Spleen (tissue), 11 donors: Measurements from ENCODE around the gene HSPA9. TPM values are rescaled to one million over a fixed set of nuclear protein-coding genes. Genes with fewer than 3 reads are reported as not detected.
A peak's percentile ranks its signal among the peaks of the same experiment; 100 is the strongest.

Source experiments
- DNase-seq: peaks from one replicate; pipeline ENCODE4 v3.0.0-alpha.2; 2020
- H3K27ac ChIP-seq, 8 donors: fragments of 200-600 bp; sonication (generic) in 7 of 8; 1 replicate in 4 of 8; 2 replicates in 4 of 8; pipeline versions ENCODE4 v1.5.0 to v1.8.0; 2016 to 2021; ENCODE audit warnings: inconsistent platforms in 4 of 8, mild to moderate bottlenecking in 4 of 8, moderate library complexity in 1 of 8
- H3K27me3 ChIP-seq, 7 donors: fragments of 200-600 bp; sonication (generic) in 6 of 7; replicated peaks in 1 of 7; 1 replicate in 4 of 7; 2 replicates in 3 of 7; pipeline versions ENCODE4 v1.5.0 to v1.8.0; 2016 to 2021; ENCODE audit warnings: inconsistent platforms in 3 of 7, mild to moderate bottlenecking in 1 of 7
- H3K36me3 ChIP-seq, 6 donors: fragments of 200-600 bp; sonication (generic) in 5 of 6; 1 replicate in 4 of 6; 2 replicates in 2 of 6; pipeline versions ENCODE4 v1.5.0 to v1.8.0; 2016 to 2021; ENCODE audit warnings: inconsistent platforms in 2 of 6
- H3K4me1 ChIP-seq, 6 donors: fragments of 200-600 bp; sonication (generic) in 5 of 6; 1 replicate in 3 of 6; 2 replicates in 3 of 6; pipeline versions ENCODE4 v1.5.0 to v1.8.0; 2016 to 2021; ENCODE audit warnings: inconsistent platforms in 3 of 6
- H3K4me3 ChIP-seq, 8 donors: fragments of 200-600 bp; sonication (generic) in 7 of 8; 1 replicate in 4 of 8; 2 replicates in 4 of 8; pipeline versions ENCODE4 v1.5.0 to v1.8.0; 2016 to 2021; ENCODE audit warnings: inconsistent platforms in 4 of 8, mild to moderate bottlenecking in 4 of 8, moderate library complexity in 2 of 8
- H3K9me3 ChIP-seq, 8 donors: fragments of 200-600 bp; sonication (generic) in 7 of 8; 1 replicate in 4 of 8; 2 replicates in 4 of 8; pipeline versions ENCODE4 v1.5.0 to v1.8.0; 2016 to 2021; ENCODE audit warnings: inconsistent platforms in 4 of 8
- POLR2A ChIP-seq, 3 donors: fragments of 450-650 bp; IDR thresholded peaks; one replicate each; pipeline ENCODE4 v1.5.1; 2017; ENCODE audit warnings: antibody characterized with exemption in 3 of 3, mild to moderate bottlenecking in 1 of 3
- POLR2AphosphoS5 ChIP-seq, 3 donors: sonication (generic); formaldehyde crosslinking; IDR thresholded peaks; one replicate each; pipeline ENCODE4 v1.5.1; 2017; ENCODE audit warnings: antibody characterized with exemption in 3 of 3
- WGBS, 5 donors: extraction: QIAGEN DNeasy Blood & Tissue Kit in 3 of 5; methylation state at CpG; one replicate each; pipeline versions ENCODE4 v1.1.5 to v1.1.7; 2013 to 2018; 5-methylcytosine and 5-hydroxymethylcytosine counted together
- intact Hi-C: fragments of 100-400 bp; cut with DNase I; formaldehyde crosslinking; loops from one replicate; pipeline ENCODE4 v1.15.0; 2023; ENCODE audit warnings: low total_unique reads
- polyA plus RNA-seq, 3 donors: library from polyadenylated mRNA; stranded (reverse); fragments of 200-250 nt; gene quantifications; one replicate each; pipeline ENCODE4 v1.2.1, GENCODE V29; 2013
- total RNA-seq, 7 donors: library from RNA; depleted of rRNA in 3 of 7; stranded (reverse); fragments of >200 nt in 3 of 7; fragmentation: NEBNext Ultra II Directional in 4 of 7; extraction: Animal tissue kit (Norgen Biotek cat#: 25700) in 4 of 7; gene quantifications; one replicate each; pipeline versions ENCODE4 v1.1.0 to v1.2.1, GENCODE V29; 2016 to 2021
- TF ChIP-seq, protein P1 (sequence below), 11 experiments: fragments of 200-600 bp in 7 of 11; fragments of 450-650 bp in 4 of 11; sonication (generic) in 4 of 11; IDR thresholded peaks in 8 of 11; conservative IDR thresholded peaks in 3 of 11; 1 replicate in 7 of 11; 2 replicates in 4 of 11; pipeline versions ENCODE4 v1.4.0 to v1.8.0; 2016 to 2021; ENCODE audit warnings: antibody characterized with exemption in 11 of 11, inconsistent platforms in 4 of 11, mild to moderate bottlenecking in 1 of 11
- donor health status: healthy with polysubstance abuse.
- donor health status: DM: no; HTN: no; CAD: no; lungs with moderate emphysema.
- donor health status: DM: no; HTN: no; CAD: no.
- donor health status: Bipolar disorder and iron deficiency.
- donor health status: healthy.
- donor health status: DM: no; HTN: no; CAD: no.
- donor health status: DM: yes; HTN: yes; CAD: no.

The HSPA9 gene
- total and polyA plus RNA-seq, 10 donors, result 50.4 to 187 (median 140) TPM

DNA sequence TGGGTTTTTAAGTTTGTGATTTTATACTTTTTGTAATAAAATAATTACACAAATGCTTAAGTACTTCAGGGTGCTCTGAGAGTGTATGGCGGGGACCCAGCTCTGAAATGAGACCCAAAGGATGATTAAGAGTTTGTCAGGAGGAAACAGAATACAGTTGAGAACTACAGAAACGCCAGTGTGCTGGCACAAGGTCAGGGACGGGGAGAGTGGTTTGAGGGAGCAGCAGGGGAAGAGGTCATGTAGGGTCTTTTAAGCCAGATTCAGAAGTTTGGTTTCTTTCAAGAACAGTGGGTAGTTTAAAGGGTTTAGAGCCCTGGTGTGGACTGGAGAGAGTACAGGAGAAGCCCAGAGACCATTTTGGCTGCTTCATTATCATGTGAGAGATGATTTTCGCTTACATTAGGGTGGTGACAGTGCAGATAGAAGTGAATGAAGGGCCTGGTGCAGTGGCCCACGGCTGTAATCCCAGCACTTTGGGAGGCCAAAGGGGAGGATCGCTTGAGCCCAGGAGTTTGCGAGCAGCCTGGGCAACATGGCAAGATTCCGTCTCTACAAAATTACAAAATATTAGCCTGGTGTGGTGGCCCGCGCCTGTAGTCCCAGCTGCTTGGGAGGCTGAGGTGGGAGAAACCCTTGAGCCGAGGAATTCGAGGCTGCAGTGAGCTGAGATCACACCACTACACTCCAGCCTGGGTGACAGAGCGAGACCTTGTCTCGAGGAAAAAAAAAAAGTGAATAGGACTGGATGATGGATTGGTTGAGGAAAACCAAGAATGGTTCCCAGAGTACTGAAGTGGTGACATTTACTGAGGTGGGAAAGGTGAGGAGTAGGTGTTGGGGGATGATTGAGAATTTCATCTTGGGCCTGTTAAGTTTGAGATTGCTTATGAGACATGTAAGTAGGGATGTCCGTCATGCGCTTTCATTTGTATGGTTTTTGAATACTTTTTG is 30.7 kb downstream of the HSPA9 start:
- H3K4me1 ChIP-seq, result peaks cover 49 to 88% (median 76%) of the 10 kb centered on the region in 6 donors
- no peak for DNase-seq
- H3K27ac ChIP-seq, result peak overlapping the region; percentile 95 to 100 (median 99)
- WGBS, 5 donors, result 58 to 65% (median 64%) methylated on average over 16 of the region's 16 CpGs
- H3K4me3 ChIP-seq, result peak overlapping the region; percentile 55 to 96 (median 81)
- intact Hi-C loops, result no loop called here
- peaks cover 0 to 5% (median 0%) of the 10 kb centered on the region in 6 donors for H3K36me3 ChIP-seq
- no peaks in the 10 kb centered on the region for H3K27me3 ChIP-seq
- no peaks in the 10 kb centered on the region for H3K9me3 ChIP-seq
- TF ChIP-seq, protein P1, sequence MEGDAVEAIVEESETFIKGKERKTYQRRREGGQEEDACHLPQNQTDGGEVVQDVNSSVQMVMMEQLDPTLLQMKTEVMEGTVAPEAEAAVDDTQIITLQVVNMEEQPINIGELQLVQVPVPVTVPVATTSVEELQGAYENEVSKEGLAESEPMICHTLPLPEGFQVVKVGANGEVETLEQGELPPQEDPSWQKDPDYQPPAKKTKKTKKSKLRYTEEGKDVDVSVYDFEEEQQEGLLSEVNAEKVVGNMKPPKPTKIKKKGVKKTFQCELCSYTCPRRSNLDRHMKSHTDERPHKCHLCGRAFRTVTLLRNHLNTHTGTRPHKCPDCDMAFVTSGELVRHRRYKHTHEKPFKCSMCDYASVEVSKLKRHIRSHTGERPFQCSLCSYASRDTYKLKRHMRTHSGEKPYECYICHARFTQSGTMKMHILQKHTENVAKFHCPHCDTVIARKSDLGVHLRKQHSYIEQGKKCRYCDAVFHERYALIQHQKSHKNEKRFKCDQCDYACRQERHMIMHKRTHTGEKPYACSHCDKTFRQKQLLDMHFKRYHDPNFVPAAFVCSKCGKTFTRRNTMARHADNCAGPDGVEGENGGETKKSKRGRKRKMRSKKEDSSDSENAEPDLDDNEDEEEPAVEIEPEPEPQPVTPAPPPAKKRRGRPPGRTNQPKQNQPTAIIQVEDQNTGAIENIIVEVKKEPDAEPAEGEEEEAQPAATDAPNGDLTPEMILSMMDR (IDR thresholded peaks at IDR 0.05 in 8 of 11, conservative IDR thresholded peaks at IDR 0.05 in 3 of 11), result no peak
- no peak for TF ChIP-seq POLR2AphosphoS5 (IDR thresholded peaks at IDR 0.05)
- no peak for TF ChIP-seq POLR2A (IDR thresholded peaks at IDR 0.05)

DNA sequence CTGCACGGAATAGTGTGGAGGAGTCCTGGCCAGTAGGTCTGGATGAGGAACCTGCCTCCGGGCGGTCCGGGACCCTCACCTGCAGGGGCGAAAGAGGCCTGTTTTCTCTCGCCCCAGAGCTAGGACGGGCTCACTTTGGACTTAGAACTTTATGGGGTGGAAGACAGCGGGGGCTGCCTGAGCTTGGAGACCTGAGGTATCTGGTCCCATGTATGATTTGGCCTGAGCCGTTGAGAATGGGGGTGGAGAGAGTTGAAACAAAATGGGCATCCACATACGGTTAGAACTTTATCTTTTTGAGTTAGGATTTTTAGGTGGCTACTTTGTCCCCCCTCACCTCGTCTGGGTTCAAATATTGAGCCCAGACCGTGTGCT is 31.5 kb downstream of the HSPA9 start:
- Histone ChIP-seq H3K27me3 (no peaks in the 10 kb centered on the region), H3K36me3 (peaks cover 0 to 7% (median 0%) of the 10 kb centered on the region in 6 donors), H3K4me3 (peak overlapping the region; percentile 55 to 96 (median 81)), H3K4me1 (peaks cover 52 to 88% (median 76%) of the 10 kb centered on the region in 6 donors), H3K27ac (peak overlapping the region; percentile 95 to 100 (median 99)), H3K9me3 (no peaks in the 10 kb centered on the region)
- TF ChIP-seq POLR2AphosphoS5 (IDR thresholded peaks at IDR 0.05), result no peak
- peak in 1 of 3 donors; percentile 47 for TF ChIP-seq POLR2A (IDR thresholded peaks at IDR 0.05)
- intact Hi-C loops, result no loop called here
- 0 to 1% (median 0%) methylated on average over 5 to 12 of the region's 12 CpGs for WGBS, 5 donors
- DNase-seq, result no peak

DNA sequence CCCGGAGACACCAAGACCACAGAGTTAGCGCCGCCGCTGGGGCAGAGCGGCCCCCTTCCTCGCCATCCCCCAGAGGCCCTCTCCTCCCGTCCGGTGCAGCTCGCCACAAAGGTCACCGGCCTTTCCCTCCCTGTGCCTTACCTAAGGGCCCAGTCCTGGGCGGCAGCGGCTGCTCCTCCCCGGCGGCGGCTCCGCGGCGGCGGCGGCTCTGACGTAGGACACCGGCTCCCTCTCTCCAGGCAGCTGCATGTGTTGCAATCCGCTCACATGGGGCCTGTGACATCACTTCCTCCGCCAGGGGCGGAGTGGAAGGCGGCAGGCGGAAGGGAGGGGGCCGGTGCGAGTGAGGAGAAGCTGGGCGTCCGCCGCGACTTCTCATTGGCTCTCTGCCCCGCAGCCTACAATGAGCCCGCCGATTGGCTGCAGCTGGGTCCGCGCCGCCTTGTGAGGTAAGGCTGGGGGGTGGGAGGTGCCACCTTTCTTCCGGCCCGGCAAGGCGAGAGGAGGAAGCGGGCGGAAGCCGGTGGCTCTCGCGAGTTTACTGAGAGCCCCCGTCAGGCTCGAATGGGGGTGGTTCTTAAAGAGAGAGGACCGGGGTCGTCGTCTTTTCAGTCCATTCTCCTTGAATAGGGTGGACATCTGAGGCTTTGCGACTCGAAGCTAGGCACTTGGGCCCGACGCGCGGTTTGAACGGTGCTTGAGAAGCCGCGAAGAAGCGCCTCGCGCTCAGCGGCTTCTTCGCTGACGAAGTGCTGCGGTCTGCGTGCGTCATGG is 32.1 kb downstream of the HSPA9 start, which contains the start of gene ETF1:
ETF1 (minus strand) TSS at position 281 of the 774 bp plus-strand sequence. CDS start 318 bp downstream, outside the sequence.
- Histone ChIP-seq H3K36me3 (peaks cover 0 to 12% (median 0%) of the 10 kb centered on the region in 6 donors), H3K4me3 (peak within 1 kb of the TSS; percentile 80 to 96 (median 86)), H3K27ac (peak within 1 kb of the TSS; percentile 95 to 100 (median 99)), H3K9me3 (no peaks in the 10 kb centered on the region), H3K4me1 (peaks cover 50 to 88% (median 75%) of the 10 kb centered on the region in 6 donors), H3K27me3 (no peaks in the 10 kb centered on the region)
- intact Hi-C loops, result no loop called here
- peak; percentile 100 for DNase-seq
- WGBS, 5 donors, result 0 to 1% (median 0%) methylated on average over 43 to 70 of the region's 70 CpGs
- TF ChIP-seq POLR2AphosphoS5 (IDR thresholded peaks at IDR 0.05), result peak; percentile 99 to 100 (median 100)
- peak; percentile 97 to 99 (median 97) for TF ChIP-seq POLR2A (IDR thresholded peaks at IDR 0.05)
- TF ChIP-seq, protein P1 (IDR thresholded peaks at IDR 0.05 in 8 of 11, conservative IDR thresholded peaks at IDR 0.05 in 3 of 11), result peak in 6 of 11 experiments; percentile 6 to 60 (median 26)

DNA sequence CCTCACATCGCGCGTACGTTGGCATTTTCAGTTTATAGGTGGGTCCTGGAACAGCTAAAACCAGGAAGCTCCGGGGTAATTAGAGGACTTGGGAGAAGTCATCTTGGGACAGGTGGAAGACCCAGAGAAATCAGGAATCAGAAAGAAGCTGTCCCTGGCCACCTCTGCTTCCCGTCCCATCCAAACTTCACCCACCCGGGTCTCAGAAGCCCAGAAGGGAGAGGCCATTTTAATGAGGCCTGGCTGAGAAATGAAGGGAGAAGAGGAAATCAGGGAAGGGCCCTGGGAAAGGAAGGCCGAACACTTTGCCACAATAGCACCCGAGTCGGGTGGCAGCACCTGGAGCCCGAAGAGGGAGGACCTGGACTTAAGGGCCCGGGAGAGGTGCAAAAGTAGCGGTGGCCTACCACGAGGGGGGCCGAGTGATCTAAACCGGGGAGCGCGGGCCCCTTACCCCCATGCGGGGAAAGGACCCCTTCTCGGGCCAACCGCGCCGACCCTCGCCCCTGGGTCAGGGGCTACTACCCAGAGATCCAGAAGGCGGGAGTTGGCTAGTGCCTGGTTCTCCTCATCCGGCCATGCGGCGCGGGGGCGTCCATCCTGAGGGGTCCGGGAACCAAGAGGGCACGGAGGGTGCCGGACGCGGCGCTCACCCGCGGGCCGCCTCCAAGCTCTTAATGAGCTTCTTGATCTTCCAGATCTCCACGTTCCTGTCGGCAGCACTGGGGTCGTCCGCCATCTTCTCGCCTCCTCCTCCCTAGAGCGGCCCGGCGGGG is 32.8 kb downstream of the HSPA9 start:
- H3K4me1 ChIP-seq, result peaks cover 50 to 88% (median 73%) of the 10 kb centered on the region in 6 donors
- intact Hi-C loops, result no loop called here
- H3K27me3 ChIP-seq, result no peaks in the 10 kb centered on the region
- 0 to 1% (median 1%) methylated on average over 20 to 47 of the region's 47 CpGs for WGBS, 5 donors
- H3K36me3 ChIP-seq, result peaks cover 0 to 12% (median 0%) of the 10 kb centered on the region in 6 donors
- TF ChIP-seq POLR2A (IDR thresholded peaks at IDR 0.05), result no peak
- TF ChIP-seq, protein P1 (IDR thresholded peaks at IDR 0.05 in 8 of 11, conservative IDR thresholded peaks at IDR 0.05 in 3 of 11), result peak in 1 of 11 experiments; percentile 7
- DNase-seq, result no peak
- no peaks in the 10 kb centered on the region for H3K9me3 ChIP-seq
- H3K27ac ChIP-seq, result peak overlapping the region; percentile 95 to 100 (median 99)
- peak overlapping the region; percentile 80 to 96 (median 86) for H3K4me3 ChIP-seq
